SH-SY5Y (cell line): ENCODE measurements around the gene ZBTB17.

ENCODE experiments used
- GATA2 ChIP-seq: IDR thresholded peaks from 2 replicates; pipeline ENCODE4 v1.6.1; 2011; ENCODE audit warnings: mild to moderate bottlenecking, low read depth, low read length
- GATA3 ChIP-seq: IDR thresholded peaks from 2 replicates; pipeline ENCODE4 v1.6.1; 2011; ENCODE audit warnings: low read depth, mild to moderate bottlenecking, low read length, moderate library complexity

Gene ZBTB17

DNA sequence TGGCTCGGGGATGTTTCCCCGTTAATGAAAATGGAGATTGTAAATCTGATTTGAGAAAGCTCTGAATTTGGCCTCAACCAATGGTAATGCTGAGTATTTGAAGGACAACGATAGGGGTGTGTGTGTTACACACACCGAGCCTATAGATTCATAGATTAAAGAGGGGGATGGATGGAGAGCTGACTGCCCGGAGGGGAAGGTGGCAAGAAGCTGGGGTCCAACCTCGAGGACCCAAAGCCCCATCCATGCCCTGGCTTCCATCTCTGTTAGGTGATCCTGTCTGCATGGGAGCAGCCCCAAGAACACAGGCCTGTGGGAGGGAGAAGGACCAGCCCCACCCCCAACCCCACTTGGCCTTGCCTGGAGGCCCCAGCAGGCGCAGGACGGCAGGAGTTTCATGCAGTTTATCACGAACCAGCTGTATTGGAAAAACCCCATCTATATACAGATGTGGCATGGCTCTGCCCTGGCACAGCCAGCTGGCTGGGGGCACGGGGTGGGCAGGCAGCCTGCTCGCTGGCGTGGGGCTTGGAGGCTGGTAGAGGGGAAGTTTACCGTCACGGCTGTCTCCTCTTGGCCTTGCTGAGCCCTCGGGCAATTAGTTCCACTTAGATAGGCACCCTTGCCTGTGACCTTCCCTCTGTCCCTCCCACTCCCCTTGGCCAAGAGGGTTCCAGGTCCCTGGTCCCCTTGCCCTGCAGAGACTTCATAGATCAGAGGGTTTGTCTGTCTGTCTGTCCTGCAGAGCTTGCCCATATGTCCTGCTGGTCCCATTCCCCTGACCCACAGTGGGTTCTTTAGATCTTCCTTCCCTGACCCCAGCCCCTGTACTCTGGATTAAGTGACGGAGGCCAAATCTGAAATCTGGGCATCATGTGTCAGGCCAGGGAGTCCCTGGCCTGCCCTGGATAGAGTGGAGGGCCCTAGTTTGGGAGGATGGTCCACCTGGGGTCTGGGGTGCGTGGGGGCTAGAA, 38.9 kb upstream of the ZBTB17 start:
- peak; percentile 70 for TF ChIP-seq GATA2
- no peak for TF ChIP-seq GATA3

DNA sequence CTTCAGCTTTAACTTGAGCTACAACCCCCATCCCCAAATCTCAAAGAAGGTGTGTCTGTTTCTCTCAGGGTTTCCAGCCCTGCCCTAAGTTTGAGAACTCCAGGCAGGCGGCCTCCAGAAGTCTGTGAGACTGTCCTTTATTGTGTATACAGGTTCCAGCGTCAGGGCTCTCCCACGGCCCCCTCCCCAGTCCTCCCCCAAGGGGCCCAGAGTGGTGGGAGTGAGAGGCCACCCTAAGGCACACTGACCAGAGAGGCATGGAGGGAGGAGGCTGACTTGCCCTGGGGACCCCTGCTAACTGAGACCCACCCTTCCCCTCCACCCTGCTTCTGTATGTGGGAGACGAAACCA, 38.0 kb upstream of the ZBTB17 start:
- no peak for TF ChIP-seq GATA3
- TF ChIP-seq GATA2, result no peak

DNA sequence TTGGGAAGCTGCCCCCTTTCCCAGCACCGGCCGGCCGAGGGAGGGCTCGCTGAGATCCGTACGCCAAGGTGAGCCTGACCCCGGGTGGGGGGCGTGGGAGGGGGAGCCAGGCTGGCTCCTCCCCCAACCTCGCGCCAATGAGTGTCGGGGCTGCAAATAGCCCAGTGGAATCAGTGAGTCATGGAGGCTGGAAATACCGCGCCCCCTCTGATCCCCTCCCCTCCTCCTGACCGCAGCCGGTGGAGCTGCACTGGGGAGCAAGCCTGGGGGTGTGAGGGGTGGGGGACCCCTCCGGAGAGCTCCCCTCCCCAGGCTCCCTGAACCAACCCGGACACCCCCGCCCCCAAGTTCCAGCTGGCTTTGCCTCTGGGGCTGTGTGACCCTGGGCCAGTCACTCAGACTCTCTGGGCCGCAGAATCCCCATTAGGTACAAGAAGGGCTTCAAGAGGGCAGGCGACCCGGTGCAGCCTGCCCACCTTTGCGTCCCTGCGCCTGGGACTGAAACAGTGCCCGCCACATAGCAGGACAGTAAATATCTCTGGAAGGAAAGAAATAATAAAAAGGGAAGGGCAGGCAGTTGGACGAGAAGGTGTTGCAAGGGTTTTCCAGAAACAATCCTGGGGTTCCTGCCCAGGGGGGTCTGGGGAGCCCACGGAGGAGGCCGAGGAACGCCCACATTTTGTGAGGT, 37.5 kb upstream of the ZBTB17 start:
- no peak for TF ChIP-seq GATA3
- TF ChIP-seq GATA2, result no peak

DNA sequence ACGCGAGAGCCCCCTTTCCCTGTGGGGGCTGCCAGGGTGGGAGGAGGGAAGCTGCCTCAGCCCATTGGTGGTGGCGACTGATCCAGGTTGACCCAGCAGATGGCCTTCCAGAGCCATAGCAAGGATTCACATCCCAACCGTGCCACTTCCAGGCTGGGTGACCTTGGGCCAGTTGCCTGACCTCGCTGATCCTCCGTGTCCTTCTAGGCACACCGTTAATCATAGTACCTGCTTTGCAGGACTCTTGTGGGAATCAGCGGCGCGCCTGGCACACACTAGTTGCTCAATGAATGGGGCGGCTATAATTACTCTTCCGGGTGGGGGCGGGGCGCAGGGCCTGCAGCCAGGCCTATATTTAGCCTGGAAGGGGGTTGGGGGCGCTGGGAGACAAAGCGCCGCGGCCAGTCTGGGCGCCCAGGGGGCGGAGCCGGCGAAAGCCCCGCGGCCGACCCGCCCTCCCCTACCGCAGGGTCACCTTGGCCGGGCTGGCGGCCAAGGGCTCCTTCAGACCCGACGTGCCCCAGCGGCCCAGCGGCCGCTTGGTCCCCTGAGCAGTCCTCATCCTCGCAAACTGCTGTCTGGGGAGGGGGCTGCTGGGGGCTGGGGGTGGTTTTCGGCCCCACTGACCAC, 36.8 kb upstream of the ZBTB17 start:
- TF ChIP-seq GATA3 (no peak), GATA2 (no peak)

DNA sequence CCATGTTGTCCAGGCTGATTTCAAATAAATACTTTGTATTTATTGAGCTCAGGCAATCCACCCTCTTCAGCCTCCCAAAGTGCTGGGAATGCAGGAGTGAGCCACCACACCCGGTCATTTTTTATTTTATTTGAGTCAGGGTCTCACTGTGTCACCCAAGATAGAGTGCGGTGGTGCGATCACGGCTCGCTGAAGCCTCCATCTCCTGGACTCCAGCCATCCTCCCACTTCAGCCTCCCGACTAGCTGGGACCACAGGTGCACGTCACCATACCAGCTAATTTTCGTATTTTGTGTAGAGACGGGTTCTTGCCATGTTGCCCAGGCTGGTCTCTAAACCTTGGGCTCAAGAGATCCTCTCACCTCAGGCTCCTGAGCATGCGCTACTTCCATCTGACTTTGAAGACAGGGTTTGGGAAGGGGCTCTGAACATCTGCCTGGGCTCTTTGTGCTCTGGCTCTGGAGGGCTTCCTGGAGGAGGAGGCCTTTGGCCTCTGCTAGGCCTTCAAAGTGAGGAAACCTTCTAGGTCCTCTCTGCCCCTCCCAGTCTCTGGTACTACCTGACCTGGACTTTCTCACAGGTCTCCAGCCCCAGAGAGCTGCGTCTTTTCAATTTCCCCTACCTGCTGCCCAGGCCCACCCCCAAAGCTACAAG, 36.2 kb upstream of the ZBTB17 start:
- TF ChIP-seq GATA2, result no peak
- TF ChIP-seq GATA3, result no peak

DNA sequence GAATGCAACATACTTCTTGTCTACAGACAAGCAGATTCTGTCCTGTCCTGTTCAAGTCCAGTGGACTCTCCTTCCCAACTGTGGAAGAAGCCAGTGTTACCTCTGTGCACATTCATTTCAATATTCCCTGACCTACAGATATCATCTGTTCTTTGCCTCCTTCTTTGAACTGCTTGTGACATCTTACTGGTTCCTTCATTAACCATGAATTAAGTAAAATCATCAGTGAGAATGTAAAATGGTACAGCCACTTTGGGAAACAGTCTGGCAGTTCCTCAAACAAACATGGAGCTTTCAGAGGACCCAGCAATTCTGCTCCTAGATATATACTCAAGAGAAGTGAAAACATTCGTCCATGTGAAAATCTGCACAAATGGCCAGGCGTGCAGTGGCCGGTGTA, 34.9 kb upstream of the ZBTB17 start:
- no peak for TF ChIP-seq GATA2
- TF ChIP-seq GATA3, result no peak

DNA sequence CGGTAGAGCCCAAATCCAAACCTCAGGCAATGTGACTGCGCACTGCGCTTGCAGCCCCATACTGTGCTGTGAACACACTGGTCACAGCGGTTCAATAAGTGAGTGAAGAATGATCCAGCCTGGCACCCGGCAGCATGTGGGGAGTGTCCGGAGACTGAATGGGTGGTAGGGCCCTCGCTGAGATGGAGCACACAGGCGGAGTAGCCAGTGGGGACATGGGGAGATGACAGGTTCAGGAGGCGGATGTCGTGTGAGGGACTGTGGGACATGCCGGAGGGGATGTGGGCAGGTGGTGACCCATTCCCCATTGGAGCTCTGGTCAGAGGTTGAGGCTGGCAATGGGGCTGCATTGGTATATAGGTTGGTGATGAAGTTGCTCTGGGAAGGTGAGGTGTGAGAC, 33.8 kb upstream of the ZBTB17 start:
- TF ChIP-seq GATA3 (no peak), GATA2 (no peak)

DNA sequence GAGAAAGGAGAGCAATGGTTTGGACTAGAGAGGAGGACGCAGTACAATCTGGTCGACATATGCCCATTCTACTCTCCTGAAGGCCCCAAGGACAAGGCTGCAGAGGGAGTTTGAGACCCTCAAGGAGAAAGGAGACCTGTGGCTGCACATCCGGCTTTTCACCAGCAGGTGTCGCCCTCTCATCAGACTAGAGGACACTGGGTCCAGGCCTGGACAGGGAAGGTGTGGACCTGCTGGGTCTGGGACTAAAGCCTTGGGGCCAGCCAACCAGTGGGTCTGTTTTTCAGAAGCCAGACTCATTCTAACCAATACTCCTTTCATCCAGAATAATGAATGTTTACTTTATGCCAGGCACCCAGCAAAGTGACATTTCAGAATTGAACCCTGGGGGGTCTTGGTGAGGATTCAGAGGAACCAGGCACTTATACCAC, 33.1 kb upstream of the ZBTB17 start:
- no peak for TF ChIP-seq GATA2
- no peak for TF ChIP-seq GATA3

DNA sequence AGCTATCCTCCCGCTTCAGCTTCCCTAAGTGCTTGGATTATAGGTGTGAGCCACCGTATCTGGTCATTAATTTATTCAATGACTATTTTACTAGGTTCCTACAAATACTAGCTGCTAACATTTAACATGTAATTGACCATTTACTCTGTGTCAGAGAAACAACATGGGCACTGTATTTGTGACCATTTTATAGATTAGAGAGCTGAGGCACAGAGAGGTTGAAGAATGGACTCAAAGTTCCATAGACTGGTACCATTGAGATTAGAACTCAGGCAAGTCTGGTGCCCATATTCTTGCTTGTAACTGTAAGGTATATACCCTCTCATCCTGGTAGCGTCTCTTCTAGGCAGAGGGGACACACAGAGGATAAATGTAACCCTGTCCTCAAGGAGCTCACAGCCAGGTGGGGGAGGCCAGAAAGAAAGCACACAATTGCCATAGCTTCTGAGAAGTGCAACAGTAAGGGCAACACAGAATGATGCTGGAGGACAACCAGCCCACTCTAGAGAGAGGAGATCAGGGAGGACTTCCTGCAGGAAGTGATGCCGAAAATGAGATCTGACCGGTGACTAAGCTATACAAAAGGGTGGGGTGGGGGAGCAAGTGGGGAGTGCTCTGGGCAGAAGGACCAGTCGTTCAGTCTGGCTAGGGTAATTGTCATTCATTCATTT, 31.9 kb upstream of the ZBTB17 start:
- no peak for TF ChIP-seq GATA3
- TF ChIP-seq GATA2, result no peak

DNA sequence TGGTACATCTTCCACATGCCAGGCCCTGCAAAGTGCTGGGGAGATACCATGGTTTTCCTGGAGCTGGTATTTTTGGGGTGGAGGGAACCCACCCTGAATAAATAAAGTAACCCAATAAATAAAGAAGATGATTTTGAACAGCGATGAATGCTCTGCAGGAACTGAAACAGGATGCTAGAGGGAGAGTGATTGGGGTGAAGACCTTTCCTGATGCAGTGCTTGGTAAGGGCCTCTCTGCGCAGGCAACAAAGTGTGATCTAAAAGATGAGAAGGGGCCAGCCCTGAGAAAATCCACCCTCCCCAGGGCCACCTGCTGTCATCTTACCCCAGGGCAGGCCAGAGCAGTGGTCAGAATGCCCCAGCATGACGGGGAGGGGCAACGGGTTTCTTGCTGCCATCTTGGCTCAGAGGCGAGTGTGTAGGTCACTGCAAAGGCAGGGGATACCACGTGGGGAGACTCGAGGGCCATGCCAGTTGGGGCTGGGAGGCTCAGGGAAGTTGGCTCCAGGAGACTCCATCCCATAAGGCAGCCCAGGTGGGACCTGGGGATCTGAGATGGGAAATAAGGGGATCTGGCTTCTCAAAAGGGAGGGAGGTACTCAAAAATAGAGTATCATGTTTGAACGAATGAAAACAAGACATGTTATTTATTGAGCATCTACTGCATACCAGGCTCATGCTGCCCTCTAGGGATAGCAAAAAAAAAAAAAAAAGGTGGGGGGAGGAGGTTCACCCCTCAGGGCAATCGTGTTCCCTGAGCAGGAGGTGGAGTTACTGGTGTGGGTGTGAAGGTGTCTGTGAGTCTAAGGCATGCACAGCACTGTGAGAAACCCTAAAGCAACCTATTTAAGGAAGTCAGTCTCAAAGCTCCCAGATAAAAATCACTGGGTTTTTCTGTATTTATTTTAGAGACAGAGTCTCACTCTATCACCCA, 30.9 kb upstream of the ZBTB17 start:
- TF ChIP-seq GATA3 (no peak), GATA2 (no peak)

DNA sequence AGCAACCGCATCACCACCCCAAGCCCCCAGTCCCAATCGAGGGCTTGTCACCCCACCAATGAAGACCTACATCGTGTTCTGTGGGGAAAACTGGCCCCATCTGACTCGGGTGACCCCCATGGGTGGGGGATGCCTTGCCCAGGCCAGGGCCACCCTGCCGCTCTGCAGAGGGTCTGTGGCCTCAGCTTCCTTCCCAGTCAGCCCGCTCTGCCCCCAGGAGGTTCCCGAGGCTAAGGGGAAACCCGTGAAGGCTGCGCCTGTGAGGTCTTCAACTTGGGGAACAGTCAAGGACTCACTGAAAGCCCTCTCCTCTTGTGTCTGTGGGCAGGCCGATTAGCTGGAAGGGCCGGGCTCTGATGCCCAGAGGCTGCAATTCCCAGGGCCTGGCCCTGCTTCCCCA, 30.1 kb upstream of the ZBTB17 start:
- no peak for TF ChIP-seq GATA3
- no peak for TF ChIP-seq GATA2

DNA sequence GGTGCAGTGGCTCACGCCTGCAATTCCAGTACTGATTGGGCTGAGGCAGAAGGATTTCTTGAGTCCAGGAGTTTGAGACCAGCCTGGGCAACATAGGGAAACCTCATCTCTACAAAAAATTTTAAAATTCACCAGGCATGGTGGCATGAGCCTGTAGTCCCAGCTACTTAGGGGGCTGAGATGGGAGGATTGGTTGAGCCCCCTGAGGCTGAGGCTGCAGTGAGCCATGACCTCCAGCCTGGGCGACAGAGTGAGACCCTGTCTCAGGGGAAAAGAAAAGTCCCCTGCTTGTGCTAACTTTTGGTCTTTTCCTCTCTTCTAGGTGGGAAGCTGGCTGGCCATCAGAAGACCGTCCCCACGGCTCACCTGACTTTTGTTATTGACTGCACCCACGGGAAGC, 29.7 kb upstream of the ZBTB17 start:
- TF ChIP-seq GATA3 (no peak), GATA2 (no peak)

DNA sequence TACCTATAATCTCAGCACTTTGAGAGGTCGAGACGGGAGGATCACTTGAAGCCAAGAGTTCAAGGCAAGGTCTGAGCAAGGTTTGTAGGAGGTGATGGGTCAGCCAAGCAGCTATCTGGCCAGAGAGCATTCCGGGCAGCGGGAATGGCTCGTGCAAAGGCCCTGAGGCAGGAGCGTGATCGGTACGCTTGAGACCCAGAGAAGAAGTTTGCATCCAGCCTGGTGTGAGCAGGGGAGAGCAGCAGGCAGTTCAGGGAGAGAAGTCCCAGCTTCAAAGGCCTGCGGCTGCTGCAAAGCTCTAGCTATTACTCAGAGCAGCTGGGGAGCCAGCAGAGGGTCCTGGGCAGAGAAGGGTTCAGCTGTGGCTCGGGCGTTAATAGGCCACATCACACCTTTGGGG, 23.0 kb upstream of the ZBTB17 start:
- no peak for TF ChIP-seq GATA3
- no peak for TF ChIP-seq GATA2
